GM12865 (cell line): Measurements from ENCODE around the gene AMER3.
"Not testable (repeated sequence)": the region's sequence is repeated elsewhere in the genome, so short reads cannot be mapped to it uniquely, and the experiment has no call there.

Experiments
- DNase-seq: peaks from one replicate; pipeline ENCODE4 v3.0.0; 2010; ENCODE audit warnings: low read depth
- H3K4me3 ChIP-seq: 2 replicates; pipeline ENCODE4 v1.5.1; 2011; ENCODE audit warnings: mild to moderate bottlenecking, low read depth, low read length, control low read depth
- TF ChIP-seq, protein P1 (sequence below): IDR thresholded peaks from 2 replicates; pipeline ENCODE4 v1.5.1; 2011; ENCODE audit warnings: low read length, control low read depth, low read depth, inconsistent platforms; ENCODE audit not compliant: insufficient read depth; ENCODE audit errors: missing control alignments

AMER3 gene

DNA sequence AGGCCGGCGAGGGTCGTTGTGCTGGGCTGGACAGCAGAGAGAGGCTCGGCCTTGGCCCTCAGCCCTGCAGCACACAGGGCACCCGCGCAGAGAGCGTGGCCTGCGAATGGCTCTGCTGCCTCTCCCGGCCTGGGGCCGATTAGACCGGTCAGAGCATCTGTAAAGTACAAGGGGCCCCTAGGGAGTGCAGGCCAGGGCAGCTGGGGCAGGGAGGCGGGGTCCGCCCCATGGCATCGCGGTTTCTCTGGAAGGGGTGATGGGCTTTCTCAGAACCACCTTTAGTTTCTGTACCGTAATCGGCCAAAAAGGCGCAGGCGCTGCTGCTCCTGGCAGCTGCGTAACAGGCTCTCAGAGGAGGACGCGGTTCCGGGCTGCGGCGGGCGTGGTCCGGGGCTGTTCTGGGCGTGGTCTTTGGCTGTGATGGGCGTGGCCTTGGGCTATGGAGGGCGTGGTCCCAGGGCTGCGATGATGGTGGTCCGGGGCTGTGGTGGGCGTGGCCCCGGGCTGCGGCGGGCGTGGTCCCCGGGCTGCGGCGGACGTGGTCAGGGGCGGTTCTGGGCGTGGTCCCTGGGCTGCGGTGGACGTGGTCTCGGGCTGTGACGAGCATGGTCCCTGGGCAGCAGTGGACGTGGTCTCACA, 27.9 kb upstream of the AMER3 start:
- H3K4me3 ChIP-seq = peak overlapping the region; percentile 52
- DNase-seq = peak; percentile 88
- TF ChIP-seq, protein P1, sequence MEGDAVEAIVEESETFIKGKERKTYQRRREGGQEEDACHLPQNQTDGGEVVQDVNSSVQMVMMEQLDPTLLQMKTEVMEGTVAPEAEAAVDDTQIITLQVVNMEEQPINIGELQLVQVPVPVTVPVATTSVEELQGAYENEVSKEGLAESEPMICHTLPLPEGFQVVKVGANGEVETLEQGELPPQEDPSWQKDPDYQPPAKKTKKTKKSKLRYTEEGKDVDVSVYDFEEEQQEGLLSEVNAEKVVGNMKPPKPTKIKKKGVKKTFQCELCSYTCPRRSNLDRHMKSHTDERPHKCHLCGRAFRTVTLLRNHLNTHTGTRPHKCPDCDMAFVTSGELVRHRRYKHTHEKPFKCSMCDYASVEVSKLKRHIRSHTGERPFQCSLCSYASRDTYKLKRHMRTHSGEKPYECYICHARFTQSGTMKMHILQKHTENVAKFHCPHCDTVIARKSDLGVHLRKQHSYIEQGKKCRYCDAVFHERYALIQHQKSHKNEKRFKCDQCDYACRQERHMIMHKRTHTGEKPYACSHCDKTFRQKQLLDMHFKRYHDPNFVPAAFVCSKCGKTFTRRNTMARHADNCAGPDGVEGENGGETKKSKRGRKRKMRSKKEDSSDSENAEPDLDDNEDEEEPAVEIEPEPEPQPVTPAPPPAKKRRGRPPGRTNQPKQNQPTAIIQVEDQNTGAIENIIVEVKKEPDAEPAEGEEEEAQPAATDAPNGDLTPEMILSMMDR = no peak

DNA sequence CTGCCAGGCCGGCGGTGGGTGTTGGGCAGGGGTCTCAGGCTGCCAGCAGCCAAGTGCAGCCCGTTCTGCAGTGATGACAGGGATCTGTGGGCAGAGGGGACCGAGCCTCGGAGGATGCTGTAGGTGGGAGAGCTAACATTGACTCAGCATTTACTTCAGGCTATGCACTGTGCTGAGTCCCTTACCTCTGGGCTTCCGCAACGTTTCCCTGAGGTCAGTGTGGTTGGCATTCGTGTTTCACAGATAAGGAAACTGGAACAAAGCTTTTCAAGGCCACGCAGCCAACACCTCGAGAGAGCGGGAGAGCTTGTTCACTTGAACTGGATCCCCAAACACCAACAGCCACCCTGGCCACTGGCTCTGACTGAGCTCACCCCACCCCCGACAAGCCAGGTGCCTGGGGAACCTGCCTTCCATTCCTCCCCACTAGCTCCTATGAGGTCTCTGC, 27.3 kb upstream of the AMER3 start:
- TF ChIP-seq, protein P1 = no peak
- H3K4me3 ChIP-seq = peak overlapping the region; percentile 2; the same call in 1 of the 2 replicates
- DNase-seq = peak; percentile 18

DNA sequence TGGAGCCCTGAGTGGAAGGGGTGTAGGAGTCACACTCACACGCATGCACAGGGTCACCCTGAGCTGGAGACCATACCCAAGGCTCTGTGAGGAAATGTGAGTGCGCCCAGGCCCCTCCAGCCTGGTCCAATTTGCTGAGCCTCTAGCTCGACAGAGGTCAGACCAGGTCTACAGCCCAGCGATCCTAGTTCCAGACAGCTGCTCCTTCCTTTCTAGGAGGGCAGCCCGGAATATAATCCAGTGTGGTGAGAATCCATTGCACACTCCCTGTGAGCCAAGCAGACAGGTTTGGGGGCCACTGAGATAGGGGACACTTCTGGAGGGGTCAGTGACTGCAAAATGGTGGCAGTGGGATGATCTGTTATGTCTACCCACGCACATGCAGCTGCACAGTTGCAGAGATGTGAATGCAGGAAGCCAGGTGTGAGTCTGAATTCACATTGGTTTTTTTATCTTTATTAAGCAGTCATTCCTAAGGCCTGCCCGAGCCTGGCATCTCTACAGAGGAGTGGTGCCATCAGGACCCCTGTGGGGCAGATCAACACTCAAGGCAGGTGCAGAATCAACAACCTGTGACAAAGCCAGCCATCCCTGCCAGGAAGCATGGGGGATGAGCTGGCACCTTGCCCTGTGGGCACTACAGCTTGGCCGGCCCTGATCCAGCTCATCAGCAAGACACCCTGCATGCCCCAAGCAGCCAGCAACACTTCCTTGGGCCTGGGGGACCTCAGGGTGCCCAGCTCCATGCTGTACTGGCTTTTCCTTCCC, 26.6 kb upstream of the AMER3 start, which contains the start of gene GPR148:
TSS of gene GPR148 (plus strand) at position 522 of the 768 bp plus-strand sequence. CDS start at position 604, 82 bp downstream.
- no peak within 1 kb of the TSS; the same call in 1 of the 2 replicates for H3K4me3 ChIP-seq
- TF ChIP-seq, protein P1 = no peak
- DNase-seq = no peak

DNA sequence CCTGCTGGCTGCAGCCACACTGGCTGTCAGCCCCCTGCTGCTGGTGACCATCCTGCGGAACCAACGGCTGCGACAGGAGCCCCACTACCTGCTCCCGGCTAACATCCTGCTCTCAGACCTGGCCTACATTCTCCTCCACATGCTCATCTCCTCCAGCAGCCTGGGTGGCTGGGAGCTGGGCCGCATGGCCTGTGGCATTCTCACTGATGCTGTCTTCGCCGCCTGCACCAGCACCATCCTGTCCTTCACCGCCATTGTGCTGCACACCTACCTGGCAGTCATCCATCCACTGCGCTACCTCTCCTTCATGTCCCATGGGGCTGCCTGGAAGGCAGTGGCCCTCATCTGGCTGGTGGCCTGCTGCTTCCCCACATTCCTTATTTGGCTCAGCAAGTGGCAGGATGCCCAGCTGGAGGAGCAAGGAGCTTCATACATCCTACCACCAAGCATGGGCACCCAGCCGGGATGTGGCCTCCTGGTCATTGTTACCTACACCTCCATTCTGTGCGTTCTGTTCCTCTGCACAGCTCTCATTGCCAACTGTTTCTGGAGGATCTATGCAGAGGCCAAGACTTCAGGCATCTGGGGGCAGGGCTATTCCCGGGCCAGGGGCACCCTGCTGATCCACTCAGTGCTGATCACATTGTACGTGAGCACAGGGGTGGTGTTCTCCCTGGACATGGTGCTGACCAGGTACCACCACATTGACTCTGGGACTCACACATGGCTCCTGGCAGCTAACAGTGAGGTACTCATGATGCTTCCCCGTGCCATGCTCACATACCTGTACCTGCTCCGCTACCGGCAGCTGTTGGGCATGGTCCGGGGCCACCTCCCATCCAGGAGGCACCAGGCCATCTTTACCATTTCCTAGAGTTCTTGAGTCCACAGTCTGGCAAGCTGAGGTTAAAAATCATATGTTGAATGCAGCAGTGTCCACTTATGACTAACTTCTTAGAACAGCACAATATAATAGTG, 25.7 kb upstream of the AMER3 start:
- no peak for DNase-seq
- TF ChIP-seq, protein P1 = no peak
- H3K4me3 ChIP-seq = no peak overlapping the region

DNA sequence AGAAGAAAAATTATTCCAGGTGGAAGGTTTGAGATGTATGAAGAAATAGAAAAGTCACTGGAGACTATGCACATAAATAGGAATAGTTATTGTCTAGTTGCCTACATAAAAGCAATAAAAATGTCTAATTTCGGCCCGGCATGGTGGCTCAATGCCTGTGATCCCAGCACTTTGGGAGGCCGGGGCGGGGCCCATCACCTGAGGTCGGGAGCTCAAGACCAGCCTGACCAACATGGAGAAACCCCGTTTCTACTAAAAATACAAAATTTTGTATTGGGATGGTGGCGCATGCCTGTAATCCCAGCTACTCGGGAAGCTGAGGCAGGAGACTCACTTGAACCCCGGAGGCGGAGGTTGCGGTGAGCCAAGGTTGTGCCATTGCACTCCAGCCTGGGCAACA, 23.1 kb upstream of the AMER3 start:
- H3K4me3 ChIP-seq, DNase-seq: not testable (repeated sequence)

DNA sequence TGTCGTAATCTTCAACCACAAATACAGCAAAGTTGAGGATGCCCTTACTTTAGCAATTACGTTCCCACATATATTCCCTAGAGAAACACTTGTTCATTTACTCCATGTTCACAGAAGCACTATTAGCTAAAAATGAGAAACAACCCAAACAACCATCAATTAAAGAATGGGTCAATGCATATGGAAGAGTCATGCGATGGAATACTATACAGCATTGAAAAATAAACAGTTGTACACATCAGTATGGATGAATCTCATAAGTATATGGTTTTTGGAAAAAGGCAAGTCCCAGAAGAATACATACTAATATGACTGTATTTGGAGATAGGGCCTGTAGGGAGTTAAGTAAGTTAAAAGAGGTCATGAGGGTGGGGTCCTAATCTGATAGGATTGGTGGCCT, 20.1 kb upstream of the AMER3 start:
- DNase-seq = no peak
- H3K4me3 ChIP-seq = no peak overlapping the region
- TF ChIP-seq, protein P1 = no peak
